HEK293T (cell line): Measurements from ENCODE around the gene ABCA3.

ENCODE experiments used
- ARNT ChIP-seq: fragments of 450-650 bp; IDR thresholded peaks from 2 replicates; pipeline ENCODE4 v1.6.1; 2017; ENCODE audit warnings: mild to moderate bottlenecking
- BHLHE40 ChIP-seq: fragments of 450-650 bp; IDR thresholded peaks from 2 replicates; pipeline ENCODE4 v1.6.1; 2016; ENCODE audit warnings: mild to moderate bottlenecking, moderate library complexity, borderline replicate concordance
- CTBP1 ChIP-seq: fragments of 450-650 bp; IDR thresholded peaks from 2 replicates; pipeline ENCODE4 v1.6.1; 2016; ENCODE audit warnings: borderline replicate concordance
- ELF4 ChIP-seq: fragments of 450-650 bp; IDR thresholded peaks from 2 replicates; pipeline ENCODE4 v1.6.1; 2017; ENCODE audit warnings: antibody characterized with exemption
- FOXA1 ChIP-seq: fragments of 450-650 bp; IDR thresholded peaks from 2 replicates; pipeline ENCODE4 v1.6.1; 2016; ENCODE audit warnings: mild to moderate bottlenecking
- FOXK2 ChIP-seq: fragments of 450-650 bp; IDR thresholded peaks from 2 replicates; pipeline ENCODE4 v1.6.1; 2016; ENCODE audit warnings: mild to moderate bottlenecking
- FOXM1 ChIP-seq: fragments of 450-650 bp; IDR thresholded peaks from 2 replicates; pipeline ENCODE4 v1.6.1; 2017; ENCODE audit warnings: mild to moderate bottlenecking, borderline replicate concordance
- HDGF ChIP-seq: fragments of 450-650 bp; IDR thresholded peaks from 2 replicates; pipeline ENCODE4 v1.6.1; 2017; ENCODE audit warnings: antibody characterized with exemption, borderline replicate concordance
- L3MBTL2 ChIP-seq: fragments of 450-650 bp; conservative IDR thresholded peaks from 2 replicates; pipeline ENCODE4 v1.6.1; 2016; ENCODE audit warnings: mild to moderate bottlenecking
- LEF1 ChIP-seq: fragments of 450-650 bp; IDR thresholded peaks from 2 replicates; pipeline ENCODE4 v1.6.1; 2017; ENCODE audit warnings: mild to moderate bottlenecking, borderline replicate concordance
- NFRKB ChIP-seq: fragments of 450-650 bp; IDR thresholded peaks from 2 replicates; pipeline ENCODE4 v1.6.1; 2016; ENCODE audit warnings: mild to moderate bottlenecking, moderate library complexity
- SP1 ChIP-seq: fragments of 450-650 bp; IDR thresholded peaks from 2 replicates; pipeline ENCODE4 v1.6.1; 2017
- SUZ12 ChIP-seq: fragments of 450-650 bp; IDR thresholded peaks from 2 replicates; pipeline ENCODE4 v1.6.1; 2016; ENCODE audit warnings: mild to moderate bottlenecking
- TARDBP ChIP-seq: fragments of 450-650 bp; IDR thresholded peaks from 2 replicates; pipeline ENCODE4 v1.6.1; 2016

GRCh38 chr16:2237493-2238149, 102.9 kb downstream of the ABCA3 start:
- no peak for TF ChIP-seq CTBP1
- TF ChIP-seq ELF4: no peak
- TF ChIP-seq L3MBTL2: no peak
- TF ChIP-seq TARDBP: no peak
- TF ChIP-seq NFRKB: no peak
- no peak for TF ChIP-seq BHLHE40
- TF ChIP-seq HDGF: no peak
- TF ChIP-seq LEF1: no peak
- TF ChIP-seq FOXM1: no peak
- TF ChIP-seq FOXK2: no peak
- TF ChIP-seq SUZ12: no peak
- TF ChIP-seq SP1: no peak
- TF ChIP-seq ARNT: no peak
- TF ChIP-seq FOXA1: no peak
